ENCODE measurements around the gene RBBP5. TPM values are rescaled to one million over a fixed set of nuclear protein-coding genes. Genes with fewer than 3 reads are reported as not detected.

The RBBP5 gene
- total RNA-seq, 1 experiment from 2014 or later, result 24.5 TPM

- TF ChIP-seq EZH2 (IDR thresholded peaks at IDR 0.05) (no peak), EZH2phosphoT487 (IDR thresholded peaks at IDR 0.05; ENCODE audit: borderline replicate concordance) (no peak)
Measured at GRCh38 chr1:205068001-205068400, 53.8 kb downstream of the RBBP5 start (continued).

- Histone ChIP-seq H3K4me2 (ENCODE audit: low read length) (no peak overlapping the region), H3K27ac (ENCODE audit: low read depth, low read length) (no peak overlapping the region), H3K27me3 (ENCODE audit: insufficient read depth, low read length) (no peaks in the 10 kb centered on the region), H3K79me2 (ENCODE audit: insufficient read depth, low read length) (no peaks in the 10 kb centered on the region), H3K4me1 (ENCODE audit: control insufficient read depth in 1 of 2, insufficient read depth in 2 of 2, low read length in 2 of 2) (no peaks in the 10 kb centered on the region; a peak in 1 of 4 replicates), H3K9me2 (ENCODE audit: insufficient read depth) (no peaks in the 10 kb centered on the region), H3K9ac (ENCODE audit: low read length) (no peak overlapping the region), H2AFZ (ENCODE audit: low read depth, low read length, poor library complexity, severe bottlenecking) (no peak overlapping the region), H3K4me3 (replicated peaks in 1 of 2; ENCODE audit: low read depth in 1 of 2, low read length in 2 of 2) (no peak overlapping the region), H4K20me1 (ENCODE audit: insufficient read depth) (no peaks in the 10 kb centered on the region), H3K36me3 (ENCODE audit: control insufficient read depth in 1 of 2, insufficient read depth in 2 of 2, low read length in 2 of 2) (no peaks in the 10 kb centered on the region), H3K9me3 (ENCODE audit: control insufficient read depth in 1 of 2, insufficient read depth in 1 of 2, low read depth in 1 of 2, low read length in 2 of 2) (no peaks in the 10 kb centered on the region)
- DNase-seq (ENCODE audit: low read depth, low spot score), result no peak
- intact Hi-C loops (cut with micrococcal nuclease), result no loop called here
- POLR2A ChIA-PET, result no interaction called here
- no TSS peak for BruUV-seq (replicated peaks)
- CTCF ChIA-PET, result interaction anchor here (2.2 kb wide), 1 partner anchor 78 kb away, joined by 14 read pairs; no protein-coding TSS in a partner anchor
- ATAC-seq, result no peak
- RAD21 ChIA-PET (ENCODE audit: low non-redundant PET in 1 of 2, low total read pairs in 2 of 2, uncharacterized antibody in 2 of 2, unreplicated experiment in 2 of 2), result interaction anchor here in 1 of 2 experiments (1.3 kb wide), 1 partner anchor 78 kb away, joined by 6 read pairs; no protein-coding TSS in a partner anchor
- TF ChIP-seq POLR2AphosphoS5 (IDR thresholded peaks at IDR 0.05; ENCODE audit: low read depth, low read length) (no peak), CEBPB (IDR thresholded peaks at IDR 0.05; ENCODE audit: low read depth) (no peak), POLR2A (IDR thresholded peaks at IDR 0.05; ENCODE audit: borderline replicate concordance, extremely low read depth, insufficient read depth, insufficient read length) (no peak), EGR1 (IDR thresholded peaks at IDR 0.05; ENCODE audit: low read depth) (no peak), ZNF274 (IDR thresholded peaks at IDR 0.05; ENCODE audit: low read depth, low read length) (no peak), JUND (IDR thresholded peaks at IDR 0.05) (no peak), YY1 (IDR thresholded peaks at IDR 0.05; ENCODE audit: extremely low read depth, insufficient replicate concordance, low read depth, low read length) (no peak), SIN3A (IDR thresholded peaks at IDR 0.05; ENCODE audit: low read depth) (no peak), MAX (IDR thresholded peaks at IDR 0.05) (no peak)
Measured at GRCh38 chr1:205067031-205067430, 54.7 kb downstream of the RBBP5 start.

All from HCT116 (cell line).